SK-N-SH treated with all-trans-retinoic acid at 6 μM for 48 hours (cell line): Measurements from ENCODE around the gene PHRF1.

Experiments used
- SNAI2 ChIP-seq: fragments of 250-450 bp; sonication (Bioruptor Pico); IDR thresholded peaks from 2 replicates; pipeline ENCODE4 v1.5.0; 2020; ENCODE audit warnings: mild to moderate bottlenecking, moderate library complexity
- TCF4 ChIP-seq: fragments of 250-450 bp; sonication (Bioruptor Pico); IDR thresholded peaks from 2 replicates; pipeline ENCODE4 v1.8.0; 2021; ENCODE audit warnings: mild to moderate bottlenecking, moderate library complexity, borderline replicate concordance
- ZC3H10 ChIP-seq: fragments of 250-450 bp; sonication (Bioruptor Pico); IDR thresholded peaks from 2 replicates; pipeline ENCODE4 v1.5.1; 2021; ENCODE audit warnings: mild to moderate bottlenecking, moderate library complexity
- ZNF8 ChIP-seq: fragments of 450-650 bp; formaldehyde crosslinking; IDR thresholded peaks from 2 replicates; pipeline ENCODE4 v1.5.0; 2020; ENCODE audit warnings: mild to moderate bottlenecking, moderate library complexity
- TF ChIP-seq, protein P1 (sequence below): fragments of 250-450 bp; sonication (Bioruptor Pico); IDR thresholded peaks from 2 replicates; pipeline ENCODE4 v1.5.1; 2020; ENCODE audit warnings: low read depth, mild to moderate bottlenecking, moderate library complexity

DNA sequence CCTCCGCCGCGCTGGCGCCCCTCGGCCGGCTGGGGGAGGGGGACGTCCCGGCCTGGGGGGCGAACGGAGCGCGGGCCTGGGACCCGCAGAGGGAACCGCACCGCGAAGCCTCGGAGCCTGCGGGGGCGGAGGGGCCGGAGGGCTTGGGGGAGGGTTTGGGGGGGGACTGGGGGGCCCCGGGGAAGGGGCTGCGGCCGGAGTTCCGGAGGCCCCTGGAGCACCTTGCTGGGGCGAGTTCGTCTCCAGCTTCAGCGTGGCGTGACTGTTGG, 51.0 kb downstream of the PHRF1 start:
- TF ChIP-seq TCF4 (CRISPR knock-in tag) (no peak), ZNF8 (CRISPR knock-in tag) (no peak), SNAI2 (CRISPR knock-in tag) (no peak), ZC3H10 (CRISPR knock-in tag) (no peak)
- TF ChIP-seq, protein P1, sequence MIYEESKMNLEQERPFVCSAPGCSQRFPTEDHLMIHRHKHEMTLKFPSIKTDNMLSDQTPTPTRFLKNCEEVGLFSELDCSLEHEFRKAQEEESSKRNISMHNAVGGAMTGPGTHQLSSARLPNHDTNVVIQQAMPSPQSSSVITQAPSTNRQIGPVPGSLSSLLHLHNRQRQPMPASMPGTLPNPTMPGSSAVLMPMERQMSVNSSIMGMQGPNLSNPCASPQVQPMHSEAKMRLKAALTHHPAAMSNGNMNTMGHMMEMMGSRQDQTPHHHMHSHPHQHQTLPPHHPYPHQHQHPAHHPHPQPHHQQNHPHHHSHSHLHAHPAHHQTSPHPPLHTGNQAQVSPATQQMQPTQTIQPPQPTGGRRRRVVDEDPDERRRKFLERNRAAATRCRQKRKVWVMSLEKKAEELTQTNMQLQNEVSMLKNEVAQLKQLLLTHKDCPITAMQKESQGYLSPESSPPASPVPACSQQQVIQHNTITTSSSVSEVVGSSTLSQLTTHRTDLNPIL (CRISPR knock-in tag) = no peak
